ENCODE data around the gene NLRC3.

NLRC3 gene

DNA sequence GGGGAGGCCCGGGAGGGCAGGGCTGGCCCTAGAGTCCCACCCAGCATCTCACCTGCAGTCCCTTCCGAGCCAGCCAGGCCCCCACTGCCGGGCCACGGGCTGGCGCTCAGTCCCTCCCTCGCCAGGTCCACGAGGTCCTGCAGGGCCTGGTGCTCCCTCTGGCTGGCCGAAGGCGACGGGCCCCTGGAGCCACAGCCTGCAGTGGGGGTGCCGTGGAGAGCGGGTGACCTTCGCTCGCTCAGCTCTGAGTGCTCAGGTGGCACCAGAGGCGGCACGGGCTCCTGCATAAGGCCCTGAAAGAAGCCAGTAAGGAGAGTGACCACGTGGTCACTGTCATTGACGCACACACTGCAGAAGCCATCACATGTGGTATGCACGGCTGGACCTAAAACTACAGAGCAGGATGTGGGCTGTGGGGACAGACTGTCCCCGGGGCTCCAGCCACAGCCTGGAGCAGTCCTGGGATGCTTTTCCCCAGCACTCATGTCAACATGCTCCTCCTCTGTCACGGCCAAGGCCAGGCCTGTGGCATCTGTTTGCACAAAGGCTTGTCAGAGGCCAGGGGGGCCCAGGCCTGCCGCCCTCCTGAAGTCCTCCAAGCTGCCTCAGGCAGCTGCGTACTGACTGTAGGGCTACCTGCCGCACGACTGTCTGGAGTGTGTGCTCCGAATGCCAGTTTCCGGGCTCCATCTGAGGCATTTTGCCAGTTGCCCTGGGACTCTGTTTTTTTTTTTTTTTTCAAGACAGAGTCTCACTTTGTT, 19.1 kb upstream of the NLRC3 start:
- no peak for DNase-seq

DNA sequence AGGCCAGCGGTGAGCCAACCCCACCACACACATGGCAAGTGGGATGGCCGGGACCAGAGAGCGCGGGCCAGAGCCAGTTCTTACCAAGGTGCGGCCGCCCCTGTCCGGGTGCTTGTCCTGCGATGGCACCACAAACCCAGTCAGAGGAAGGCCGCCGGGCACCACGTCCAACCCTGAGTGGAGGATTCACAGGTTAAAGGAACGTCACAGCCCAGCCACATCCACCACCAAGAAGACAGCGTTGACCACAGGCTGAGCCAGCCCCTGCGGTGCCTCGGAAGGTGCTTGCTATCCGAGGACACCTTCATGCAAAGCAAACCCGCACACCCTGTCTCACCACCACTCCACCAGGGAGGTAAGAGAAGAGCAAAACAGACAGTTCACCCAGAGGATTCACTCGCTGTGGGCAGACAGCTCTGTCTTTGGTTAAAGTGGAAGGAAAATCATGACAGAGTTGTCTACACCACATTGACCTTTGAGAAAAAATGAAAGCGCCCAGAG, 18.4 kb upstream of the NLRC3 start:
- DNase-seq = no peak

DNA sequence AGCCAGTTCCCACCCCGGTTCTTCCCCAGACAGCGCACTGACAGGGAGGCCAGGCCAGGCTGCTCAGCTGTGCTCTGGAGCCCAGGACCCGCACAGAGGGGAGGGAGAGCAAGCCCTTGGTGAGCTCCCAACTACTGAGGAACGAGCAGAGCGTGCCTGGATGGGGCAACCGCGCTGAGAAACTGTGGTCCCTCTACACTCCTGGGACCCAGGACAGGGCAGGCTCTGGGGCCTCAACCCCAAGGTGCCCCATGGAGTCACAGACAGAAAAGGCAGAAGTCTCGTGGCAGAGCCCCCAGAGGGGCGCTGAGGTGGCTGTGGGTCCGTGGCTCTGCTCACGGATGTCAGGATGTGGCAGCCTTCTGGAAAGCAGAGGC, 17.9 kb upstream of the NLRC3 start:
- DNase-seq = no peak

DNA sequence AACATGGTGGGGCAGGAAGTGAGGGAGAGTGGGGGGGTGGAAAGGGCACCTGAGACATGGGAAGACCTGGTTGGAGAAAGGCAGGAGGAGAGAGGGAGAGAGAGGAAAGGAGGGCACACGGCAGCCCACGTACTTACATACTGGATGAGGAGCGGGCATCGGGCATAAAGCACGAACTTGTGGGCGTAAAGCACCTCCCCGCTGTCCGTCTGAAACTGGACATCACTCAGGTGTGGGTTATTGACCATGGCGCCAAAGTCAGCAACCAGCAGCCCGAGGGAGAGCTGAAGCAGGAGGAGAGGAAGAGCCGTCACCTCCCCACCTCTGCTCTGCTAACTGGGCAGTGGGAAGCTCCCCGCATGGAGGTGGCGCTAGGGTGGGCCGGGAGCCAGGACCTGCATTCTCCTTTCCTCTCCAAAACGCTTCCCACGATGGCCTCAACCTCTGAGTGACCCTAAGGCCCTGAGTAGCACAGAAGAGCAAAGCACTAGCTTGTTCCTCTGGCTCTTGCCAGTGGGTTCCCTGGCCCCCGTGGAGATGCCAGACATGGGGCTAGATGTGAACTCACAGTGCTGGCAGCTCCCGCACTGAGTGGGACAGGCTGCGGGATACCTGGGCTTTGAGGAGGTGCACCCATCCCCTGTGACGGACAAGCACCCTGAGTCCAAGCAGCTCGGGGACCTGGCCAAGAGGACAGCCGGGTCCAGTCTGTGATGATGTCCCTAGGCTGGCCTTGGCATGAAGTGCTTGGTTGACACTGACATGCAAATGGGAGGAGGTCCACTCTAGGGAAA, 17.3 kb upstream of the NLRC3 start:
- no peak for DNase-seq

DNA sequence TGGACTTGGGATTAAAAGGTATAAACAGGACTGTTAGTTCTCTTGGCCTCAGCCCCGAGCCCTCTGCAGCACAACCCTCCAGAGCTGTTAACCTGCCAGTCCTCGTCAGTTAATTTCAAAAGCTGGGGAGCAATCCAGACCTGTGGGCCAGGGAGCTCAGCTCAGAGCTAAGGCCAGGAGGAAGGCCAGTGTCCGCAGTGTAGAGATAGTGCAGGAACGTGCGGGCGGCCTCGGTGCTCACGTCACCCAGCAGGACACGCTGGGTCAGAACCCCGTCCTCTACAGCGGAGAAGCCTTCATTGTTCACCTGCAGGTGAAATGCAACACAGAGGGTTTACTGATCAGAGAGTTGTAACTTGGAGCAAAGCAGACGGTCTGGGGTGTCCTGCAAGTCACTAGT, 15.4 kb upstream of the NLRC3 start:
- DNase-seq = no peak

DNA sequence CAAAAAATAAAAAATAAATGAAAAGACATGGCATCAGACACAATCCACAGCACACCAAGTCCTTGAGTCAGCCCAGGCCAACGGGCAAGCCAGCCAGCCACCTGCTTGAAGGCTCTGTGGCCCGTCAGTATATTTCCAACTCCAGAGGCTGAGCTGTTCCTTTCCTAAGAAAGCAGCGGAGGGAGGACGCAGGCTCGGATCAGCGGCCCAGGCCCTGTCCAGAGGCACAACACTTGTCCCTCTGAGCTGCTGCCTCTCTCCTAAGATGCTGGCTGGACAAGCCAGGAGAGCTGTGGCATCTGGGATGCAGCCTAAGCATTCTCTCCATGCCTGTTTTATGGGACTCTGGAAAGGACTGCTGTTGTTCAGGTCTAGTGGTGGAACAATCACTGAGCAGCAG, 14.8 kb upstream of the NLRC3 start:
- no peak for DNase-seq

DNA sequence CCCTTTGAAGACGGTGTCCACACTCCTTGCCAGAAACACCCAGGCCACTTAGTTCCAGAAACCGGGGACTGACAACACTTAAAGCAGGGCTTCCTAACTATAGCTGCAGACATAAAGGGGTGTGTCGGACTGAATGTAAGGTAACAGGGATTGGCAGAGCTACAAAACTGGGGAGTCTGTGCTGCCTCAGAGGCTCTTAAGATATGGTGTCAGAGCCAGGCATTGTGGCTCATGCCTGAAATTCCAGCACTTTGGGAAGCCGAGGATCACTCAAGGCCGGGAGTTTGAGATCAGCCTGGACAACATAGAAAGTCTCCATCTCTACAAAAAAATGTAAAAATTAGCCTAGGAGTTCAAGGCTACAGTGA, 14.2 kb upstream of the NLRC3 start:
- DNase-seq = no peak

DNA sequence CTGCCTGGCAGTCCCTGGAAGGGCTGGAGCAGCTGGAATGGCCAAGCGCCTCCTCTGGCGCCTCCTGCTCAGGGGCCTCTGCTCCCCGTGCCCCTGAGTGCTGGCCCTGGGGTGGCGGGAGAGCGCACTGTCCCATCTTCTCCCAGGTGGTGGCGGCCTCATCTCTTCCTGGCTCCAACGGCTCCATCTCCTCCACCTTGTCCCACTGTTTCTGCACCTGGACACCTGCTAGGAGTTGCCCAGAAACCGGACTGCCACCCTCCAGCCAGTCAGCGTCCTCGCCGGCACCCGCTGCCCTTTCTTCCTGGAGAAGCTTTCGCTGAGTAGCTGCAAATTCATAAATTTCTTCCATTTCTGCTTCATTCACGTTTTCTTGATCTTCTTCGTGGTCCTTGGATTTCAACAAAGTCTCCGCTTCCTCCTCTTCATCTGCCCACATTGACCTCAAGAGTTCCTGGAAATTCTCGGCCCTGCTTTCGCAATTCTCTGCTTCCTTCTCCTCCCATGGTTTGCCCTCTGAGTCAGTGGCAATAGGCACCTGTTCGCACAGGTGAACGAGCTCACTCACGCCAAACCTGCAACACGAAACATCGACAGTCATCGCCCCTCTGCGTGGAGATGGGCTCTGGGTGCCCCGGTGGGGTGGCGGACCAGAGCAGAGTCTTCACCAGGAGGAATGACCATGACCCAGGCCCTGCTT, 13.7 kb upstream of the NLRC3 start:
- no peak for DNase-seq

DNA sequence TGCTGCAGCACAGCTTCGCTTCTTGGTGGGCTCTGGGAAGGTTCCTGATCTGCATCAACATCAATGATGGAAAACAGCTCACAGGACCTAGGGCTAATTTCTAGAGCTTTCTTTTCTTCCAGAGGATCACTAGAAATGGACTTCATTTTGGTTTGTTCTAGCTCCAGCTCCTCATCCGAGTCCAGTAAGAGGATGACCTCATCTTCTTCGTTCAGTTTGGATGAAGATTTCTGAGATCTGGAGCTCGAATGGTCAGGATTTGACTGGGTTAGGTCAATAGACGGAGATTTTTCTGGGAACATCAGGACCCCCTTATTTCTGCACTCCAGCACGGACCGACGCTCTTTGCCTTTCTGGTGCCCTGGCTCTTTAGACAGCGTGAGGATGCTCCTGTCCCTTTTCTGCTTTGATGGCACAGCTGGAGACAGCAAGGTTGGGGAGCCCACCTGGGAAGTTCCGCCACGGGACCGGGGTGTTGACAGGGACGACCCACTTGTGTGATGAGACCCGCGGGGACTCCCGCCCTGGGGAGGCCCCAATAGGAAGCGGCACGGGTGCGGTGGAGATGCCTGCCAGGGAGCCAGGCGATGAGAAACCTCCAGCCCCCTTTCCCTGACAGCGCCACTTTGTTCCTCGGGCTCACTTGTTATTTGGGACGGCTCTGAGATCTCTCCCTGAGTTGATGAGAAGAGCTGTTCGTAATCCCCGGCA, 12.9 kb upstream of the NLRC3 start:
- no peak for DNase-seq

DNA sequence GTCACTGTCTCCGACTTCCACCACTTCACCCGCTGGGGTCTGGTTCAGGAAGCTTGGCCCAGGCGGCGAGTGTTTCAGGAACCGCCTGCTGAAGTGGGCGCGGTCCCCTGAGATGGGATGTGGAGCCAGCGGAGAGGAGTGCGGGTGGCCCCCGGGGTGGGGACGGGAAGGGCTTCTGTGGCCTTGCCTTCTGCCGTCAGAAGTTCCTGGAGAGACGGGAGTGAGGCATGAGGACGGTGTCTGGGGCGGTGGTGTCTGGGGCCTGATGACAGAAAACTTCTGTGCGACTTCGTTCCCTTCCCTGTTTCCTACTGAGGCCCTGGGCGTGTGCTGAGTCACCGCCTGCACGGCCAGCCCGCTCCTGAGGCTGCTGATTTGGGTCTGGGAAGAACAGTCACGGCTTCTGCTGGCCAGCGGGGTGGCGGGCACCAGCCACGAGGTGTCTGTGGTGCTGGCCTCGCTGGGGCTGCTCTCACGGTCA, 12.3 kb upstream of the NLRC3 start:
- no peak for DNase-seq

DNA sequence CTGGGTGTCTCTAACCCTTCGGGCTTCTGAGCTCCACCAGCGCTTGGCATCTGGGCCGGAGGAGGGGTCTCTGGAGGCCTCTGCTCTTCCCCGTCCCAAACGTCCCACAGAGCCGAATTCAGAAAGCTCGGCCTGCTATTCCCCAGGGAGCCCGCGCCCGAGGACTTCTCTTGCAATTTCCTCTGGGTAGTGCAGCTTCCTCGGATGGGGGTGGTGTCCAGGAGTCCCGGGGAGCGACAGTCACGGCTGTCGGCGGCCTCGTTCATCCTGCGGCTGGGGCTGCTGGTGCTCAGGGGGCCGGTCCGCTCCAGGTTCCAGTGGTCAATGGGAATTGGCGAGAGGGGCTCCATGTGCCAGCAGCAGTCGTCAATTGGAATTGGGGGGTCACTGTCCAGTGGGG, 11.8 kb upstream of the NLRC3 start:
- DNase-seq = no peak

DNA sequence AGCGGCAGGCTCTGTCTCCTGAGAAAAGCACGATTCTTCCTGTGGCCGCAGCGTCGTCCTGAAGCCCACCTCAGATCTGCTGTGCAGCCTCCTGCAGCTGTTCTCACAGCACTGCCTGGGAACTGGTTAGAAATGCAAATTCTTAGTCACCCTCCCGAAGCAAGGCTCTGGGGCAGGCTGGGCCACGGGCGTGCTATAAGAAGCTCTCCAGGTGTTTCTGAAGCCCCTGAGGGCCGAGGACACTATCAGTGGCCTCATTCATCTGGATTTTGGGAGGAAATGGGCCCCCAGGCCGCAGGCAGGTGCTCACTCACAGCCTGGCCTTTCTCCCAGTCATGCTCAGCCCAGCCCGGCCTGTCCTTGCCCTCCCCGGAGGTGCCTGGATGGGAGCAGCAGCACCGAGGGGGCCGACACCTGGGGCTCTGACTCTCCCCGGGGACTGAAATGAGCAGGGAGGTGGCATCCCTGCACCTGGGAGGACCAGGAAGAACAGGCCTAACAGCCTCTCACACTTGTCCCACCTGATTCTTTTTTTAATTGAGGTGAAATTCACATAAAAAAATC, 10.4 kb upstream of the NLRC3 start:
- no peak for DNase-seq

DNA sequence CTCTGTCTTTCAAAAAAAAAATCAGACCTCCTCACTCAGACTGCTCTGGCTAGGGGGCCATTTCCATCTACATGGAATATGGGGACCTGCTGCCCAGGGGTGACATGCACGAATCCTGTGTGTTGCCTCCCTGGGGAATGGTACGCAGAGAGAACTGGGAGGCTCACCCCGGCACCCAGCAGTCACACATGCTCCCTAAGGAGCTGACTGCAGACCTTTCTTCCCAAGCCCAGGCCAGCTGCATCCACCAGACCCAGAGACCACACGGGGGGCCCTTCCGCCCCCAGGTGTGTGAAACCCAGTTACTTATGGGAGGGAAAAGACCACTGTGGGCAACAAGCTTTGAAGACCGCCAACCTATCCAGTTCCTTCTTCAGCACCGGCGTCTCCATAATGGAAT, 7.2 kb upstream of the NLRC3 start:
- no peak for DNase-seq

DNA sequence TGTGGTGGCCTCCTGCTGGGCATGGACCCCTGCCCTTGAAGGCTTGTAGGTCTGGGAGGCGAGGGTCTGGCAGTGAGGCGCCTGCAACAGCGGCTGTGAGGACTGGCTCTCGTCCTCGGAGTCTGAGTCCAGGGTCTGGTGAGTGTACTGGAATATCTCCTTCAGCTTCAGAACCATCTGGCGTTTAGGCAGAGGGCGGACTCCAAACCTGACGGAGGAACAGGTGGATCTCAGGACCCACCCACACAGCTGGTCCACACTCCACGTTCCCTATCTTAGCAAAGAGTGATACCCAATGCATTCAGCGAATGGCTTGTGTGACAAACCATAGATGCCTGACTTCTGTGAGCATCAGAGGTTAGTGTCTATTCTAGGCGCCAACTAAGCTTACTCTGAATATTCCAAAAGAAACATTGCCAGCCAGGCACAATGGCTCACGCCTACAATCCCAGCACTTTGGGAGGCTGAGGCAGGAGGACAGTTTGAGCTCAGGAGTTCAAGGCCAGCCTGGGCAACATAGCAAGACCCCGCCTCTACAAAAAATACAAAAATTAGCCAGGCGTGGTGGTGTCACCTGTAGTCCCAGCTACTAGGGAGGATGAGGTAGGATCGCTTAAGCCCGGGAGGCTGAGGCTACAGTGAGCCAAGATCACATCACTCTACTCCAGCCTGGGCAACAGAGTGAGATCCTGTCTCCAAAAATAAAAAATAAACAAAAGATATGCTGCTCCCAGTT, 6.3 kb upstream of the NLRC3 start:
- DNase-seq = no peak

DNA sequence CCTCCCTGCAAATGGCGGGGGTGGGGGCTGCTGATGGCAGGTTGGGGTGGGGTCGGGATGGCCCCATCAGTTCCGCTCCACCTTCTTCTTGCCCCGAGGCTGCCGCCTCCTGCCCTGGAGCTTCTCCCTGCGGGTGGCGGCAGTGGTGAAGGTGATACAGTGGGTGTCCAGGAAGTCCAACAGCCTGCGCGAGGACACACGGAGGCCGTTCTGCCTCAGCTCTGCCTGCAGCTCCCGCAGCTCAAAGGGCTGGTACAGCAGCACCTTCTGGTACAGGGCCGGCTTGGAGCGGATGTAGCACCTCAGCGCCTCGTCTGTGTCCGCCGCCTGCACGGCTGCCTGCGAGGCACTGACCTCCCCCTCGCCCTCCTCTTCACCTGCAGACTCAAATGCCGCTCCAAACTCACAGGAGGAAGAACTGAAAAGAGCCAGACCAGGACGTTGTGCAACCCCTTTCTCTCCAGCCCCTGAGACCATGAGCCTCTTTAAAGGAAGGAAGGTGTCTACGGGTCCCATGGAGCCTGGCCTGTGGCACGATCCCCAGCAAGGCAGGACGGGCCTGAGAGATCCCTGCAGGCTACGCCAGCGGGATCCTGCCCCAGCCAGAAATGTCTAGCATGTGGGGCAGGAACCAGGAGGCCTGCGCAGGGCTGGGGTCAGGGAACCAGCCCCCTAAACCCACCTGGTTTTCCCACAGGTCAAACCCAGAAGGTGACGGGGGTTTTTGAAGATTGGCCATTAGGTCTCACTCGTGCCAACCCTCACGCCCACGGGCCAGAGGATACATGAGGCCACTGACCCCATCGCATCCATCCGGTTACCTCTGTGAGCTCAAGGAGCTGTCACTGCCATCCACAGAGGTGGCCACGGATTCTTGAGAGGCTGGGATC, 5.3 kb upstream of the NLRC3 start:
- DNase-seq = no peak

DNA sequence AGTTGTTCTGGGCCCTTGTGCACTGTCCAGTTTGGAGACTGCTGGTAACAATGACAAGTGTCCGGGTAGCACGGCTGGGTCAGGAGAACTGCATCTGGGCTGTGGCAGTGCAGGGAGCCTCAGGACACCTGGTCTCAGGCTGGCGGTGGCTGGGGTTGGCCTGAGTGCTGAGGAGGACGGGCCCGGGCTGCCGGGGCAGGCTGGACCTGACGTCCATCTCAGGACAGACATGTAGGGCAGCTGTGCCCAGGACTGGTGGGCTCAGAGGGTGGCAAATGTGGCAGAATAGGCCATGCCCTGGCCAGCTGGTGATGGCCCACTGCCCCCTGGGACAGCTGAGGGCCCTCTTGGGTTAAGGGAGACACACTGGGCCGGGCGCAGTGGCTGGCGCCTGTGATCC, 4.2 kb upstream of the NLRC3 start:
- DNase-seq = no peak

DNA sequence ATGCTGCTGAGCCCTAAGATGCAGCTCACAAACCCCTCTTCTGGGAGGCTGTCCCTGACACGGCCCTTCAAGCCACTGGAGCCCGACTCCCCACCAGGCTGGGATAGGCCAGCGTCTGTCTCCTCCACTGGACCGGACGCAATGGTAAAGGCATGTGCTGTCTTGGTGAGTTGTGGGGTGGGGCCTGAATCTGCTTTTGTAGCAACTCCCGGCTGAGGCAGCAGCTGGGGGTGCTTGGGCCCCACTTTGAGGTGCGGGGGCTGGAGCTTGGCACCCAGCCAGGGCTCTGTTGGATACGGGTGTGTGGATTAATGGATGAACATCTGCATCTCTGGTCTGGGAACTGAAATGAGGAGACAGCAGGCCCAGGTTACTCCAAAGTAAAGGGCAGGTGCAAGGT, 3.5 kb upstream of the NLRC3 start:
- no peak for DNase-seq

DNA sequence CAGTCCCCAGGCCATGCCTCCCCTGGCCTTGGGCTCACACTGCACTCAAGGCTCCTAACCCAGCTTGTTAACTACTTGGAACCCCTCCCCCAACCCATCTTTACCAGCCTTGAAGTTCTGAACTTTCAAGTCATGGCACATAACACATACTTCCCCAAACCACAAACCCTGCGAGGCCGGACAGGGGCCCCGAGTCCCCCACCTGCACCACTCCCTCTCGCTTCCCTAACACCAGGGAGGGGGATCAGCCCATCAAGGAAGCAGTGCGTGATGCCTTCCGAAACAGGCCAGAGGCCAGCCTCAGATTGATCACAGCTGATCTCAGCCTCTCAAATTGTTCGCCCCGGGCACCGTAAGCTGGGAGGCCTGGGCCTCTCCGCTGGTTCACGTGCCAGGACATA, 3.0 kb upstream of the NLRC3 start:
- DNase-seq = no peak

DNA sequence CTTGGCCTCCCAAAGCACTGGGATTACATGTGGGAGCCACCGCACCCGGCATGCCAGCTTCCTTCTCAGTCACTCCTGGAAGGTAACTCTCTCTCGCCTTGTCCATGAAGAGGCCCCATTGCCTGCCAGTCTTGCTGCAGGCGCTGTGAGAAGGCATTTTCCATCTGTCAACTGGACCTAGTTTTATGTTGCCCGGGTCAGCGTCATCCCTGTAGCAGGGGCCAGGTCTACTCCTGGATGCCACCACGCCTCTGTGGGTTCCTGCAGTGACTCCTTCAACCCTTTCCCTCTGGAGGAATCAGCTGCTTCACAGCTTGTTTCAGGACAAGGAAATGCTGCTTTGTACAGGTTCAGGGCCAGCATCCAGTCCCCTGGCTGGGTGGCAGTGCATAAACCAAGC, 2.6 kb upstream of the NLRC3 start:
- DNase-seq = no peak

DNA sequence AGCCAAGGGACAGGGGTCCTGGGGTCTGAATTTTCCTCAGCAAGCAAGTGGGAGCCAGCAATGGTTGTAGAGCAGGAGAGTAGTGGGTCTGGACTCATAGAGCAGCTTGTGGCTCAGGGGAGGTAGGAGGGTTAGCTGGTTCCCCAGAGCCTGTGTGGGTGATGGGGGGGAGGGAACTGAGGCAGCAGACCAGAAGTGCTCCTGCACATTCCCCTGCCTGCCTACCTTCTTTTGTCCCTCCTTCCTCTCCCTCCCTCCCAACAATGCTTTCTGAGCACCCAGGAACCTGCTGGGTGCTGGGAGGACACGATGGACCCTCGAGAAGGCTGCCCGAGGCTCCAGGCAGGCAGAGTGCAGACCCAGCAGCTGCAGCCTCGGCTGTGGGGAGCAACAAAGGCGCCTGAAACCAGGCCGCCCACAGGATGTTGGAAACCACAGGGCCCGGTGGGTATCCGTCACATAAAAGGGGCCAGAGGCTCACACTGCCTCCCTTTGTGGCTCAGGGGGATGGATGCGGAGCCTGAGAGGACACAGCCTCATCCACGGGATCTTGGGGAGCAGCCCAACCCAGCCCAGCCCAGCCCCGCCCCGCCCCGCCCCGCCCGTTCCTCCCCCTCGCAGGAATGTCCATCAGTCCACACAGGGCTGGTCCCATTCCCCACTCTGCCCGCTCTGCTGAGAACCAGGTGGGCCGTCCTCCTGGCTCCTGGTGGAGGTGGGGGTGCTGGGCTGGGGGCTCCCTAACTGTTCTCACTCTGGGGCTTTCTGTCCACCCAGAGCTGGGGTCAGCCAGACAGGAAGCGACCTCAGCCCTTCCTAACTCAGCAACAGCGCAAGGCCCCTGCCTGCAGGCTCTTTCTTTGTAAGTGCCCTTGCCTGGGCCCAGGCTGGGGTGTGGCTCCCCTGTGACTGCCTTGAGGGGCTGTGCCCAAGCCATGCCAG, 1.7 kb upstream of the NLRC3 start:
- DNase-seq = no peak

All from midbrain (tissue), 1 donor.